Progenitor cell of endocrine pancreas (in vitro differentiated cells): Measurements from ENCODE around the gene CLIP4. TPM values are rescaled to one million over a fixed set of nuclear protein-coding genes. Genes with fewer than 3 reads are reported as not detected.

Experiments used
- DNase-seq: peaks from one replicate; pipeline ENCODE4 v3.0.0; 2021; ENCODE audit warnings: low spot score; ENCODE audit not compliant: unreplicated experiment
- H3K27ac Mint-ChIP-seq: 2 replicates; pipeline ENCODE4 v1.8.0; 2021; ENCODE audit warnings: mild to moderate bottlenecking, moderate library complexity, mixed read lengths
- H3K27me3 Mint-ChIP-seq: 2 replicates; pipeline ENCODE4 v1.8.0; 2021; ENCODE audit warnings: mixed read lengths
- H3K36me3 Mint-ChIP-seq: 2 replicates; pipeline ENCODE4 v1.8.0; 2022; ENCODE audit warnings: mixed read lengths; ENCODE audit not compliant: insufficient read depth
- H3K4me1 Mint-ChIP-seq: 2 replicates; pipeline ENCODE4 v1.8.0; 2021; ENCODE audit warnings: low read depth, mixed read lengths
- H3K4me3 Mint-ChIP-seq: 2 replicates; pipeline ENCODE4 v1.8.0; 2021; ENCODE audit warnings: low read depth, mild to moderate bottlenecking, moderate library complexity, mixed read lengths
- H3K9me3 Mint-ChIP-seq: 2 replicates; pipeline ENCODE4 v1.8.0; 2021; ENCODE audit warnings: low read depth, mixed read lengths
- long read RNA-seq: library from polyadenylated mRNA; unstranded; transcript quantifications from one replicate; pipeline ENCODE4 v2.0.0, GENCODE V29; 2020
- total RNA-seq: library from RNA; stranded (reverse); gene quantifications from 2 replicates; pipeline ENCODE4 v1.2.1, GENCODE V29; 2021
- TF ChIP-seq, protein P1 (sequence below): fragments of 200-600 bp; sonication (generic); IDR thresholded peaks from one replicate; pipeline ENCODE4 v1.5.0; 2021; ENCODE audit warnings: antibody characterized with exemption, mild to moderate bottlenecking; ENCODE audit not compliant: unreplicated experiment

Gene CLIP4, protein sequence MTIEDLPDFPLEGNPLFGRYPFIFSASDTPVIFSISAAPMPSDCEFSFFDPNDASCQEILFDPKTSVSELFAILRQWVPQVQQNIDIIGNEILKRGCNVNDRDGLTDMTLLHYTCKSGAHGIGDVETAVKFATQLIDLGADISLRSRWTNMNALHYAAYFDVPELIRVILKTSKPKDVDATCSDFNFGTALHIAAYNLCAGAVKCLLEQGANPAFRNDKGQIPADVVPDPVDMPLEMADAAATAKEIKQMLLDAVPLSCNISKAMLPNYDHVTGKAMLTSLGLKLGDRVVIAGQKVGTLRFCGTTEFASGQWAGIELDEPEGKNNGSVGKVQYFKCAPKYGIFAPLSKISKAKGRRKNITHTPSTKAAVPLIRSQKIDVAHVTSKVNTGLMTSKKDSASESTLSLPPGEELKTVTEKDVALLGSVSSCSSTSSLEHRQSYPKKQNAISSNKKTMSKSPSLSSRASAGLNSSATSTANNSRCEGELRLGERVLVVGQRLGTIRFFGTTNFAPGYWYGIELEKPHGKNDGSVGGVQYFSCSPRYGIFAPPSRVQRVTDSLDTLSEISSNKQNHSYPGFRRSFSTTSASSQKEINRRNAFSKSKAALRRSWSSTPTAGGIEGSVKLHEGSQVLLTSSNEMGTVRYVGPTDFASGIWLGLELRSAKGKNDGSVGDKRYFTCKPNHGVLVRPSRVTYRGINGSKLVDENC
- total RNA-seq: 13.7 and 16.0 TPM in 2 replicates
- long read RNA-seq, partial matches to known transcripts: 4 of 10 reads
- long read RNA-seq, other reads (novel, unspliced or antisense): 5 of 10 reads

DNA sequence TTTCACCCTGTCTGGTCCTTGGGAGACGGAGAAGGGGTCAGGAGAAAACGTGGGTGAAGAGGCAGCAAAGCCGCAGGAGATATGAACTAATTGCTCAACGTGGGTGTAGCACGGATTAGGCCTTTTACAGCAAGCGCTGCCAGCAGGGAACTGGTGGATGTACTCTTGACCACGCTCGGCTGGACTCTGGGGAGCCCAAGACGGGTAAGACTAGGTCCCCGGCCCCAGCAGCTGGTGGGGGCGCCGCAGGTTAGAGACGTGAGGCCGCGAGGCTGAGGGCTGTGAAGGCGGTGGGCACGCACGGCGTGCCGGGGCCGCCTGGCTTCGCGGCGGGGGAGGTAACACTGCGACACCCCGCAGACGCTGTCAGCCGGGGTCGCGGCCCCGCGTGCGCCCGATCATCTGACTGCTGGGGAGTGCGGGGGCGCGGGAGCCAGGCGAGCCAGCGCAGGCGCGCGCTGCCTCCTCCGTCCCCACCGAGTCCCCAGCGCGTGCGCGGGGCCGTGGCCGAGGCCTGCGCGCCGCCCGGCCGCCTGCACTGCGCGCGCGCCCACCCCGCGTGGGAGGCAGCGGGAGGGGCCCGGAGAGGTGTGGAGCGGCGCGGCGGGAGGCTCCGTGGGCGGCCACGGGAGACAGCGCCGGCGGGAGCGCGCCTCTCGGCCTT is at the start of gene CLIP4:
Gene CLIP4 (plus strand): TSS at position 470 of the 664 bp plus-strand sequence. CDS start 5,974 bp downstream, outside the sequence.
- Mint-ChIP-seq H3K36me3 (no peaks in the 10 kb centered on the region), H3K27me3 (peaks cover 30% of the 10 kb centered on the region), H3K9me3 (no peaks in the 10 kb centered on the region), H3K4me1 (peaks cover 5% of the 10 kb centered on the region), H3K4me3 (peak within 1 kb of the TSS; percentile 86), H3K27ac (peak within 1 kb of the TSS; percentile 84)
- DNase-seq: peak; percentile 44
- TF ChIP-seq, protein P1, sequence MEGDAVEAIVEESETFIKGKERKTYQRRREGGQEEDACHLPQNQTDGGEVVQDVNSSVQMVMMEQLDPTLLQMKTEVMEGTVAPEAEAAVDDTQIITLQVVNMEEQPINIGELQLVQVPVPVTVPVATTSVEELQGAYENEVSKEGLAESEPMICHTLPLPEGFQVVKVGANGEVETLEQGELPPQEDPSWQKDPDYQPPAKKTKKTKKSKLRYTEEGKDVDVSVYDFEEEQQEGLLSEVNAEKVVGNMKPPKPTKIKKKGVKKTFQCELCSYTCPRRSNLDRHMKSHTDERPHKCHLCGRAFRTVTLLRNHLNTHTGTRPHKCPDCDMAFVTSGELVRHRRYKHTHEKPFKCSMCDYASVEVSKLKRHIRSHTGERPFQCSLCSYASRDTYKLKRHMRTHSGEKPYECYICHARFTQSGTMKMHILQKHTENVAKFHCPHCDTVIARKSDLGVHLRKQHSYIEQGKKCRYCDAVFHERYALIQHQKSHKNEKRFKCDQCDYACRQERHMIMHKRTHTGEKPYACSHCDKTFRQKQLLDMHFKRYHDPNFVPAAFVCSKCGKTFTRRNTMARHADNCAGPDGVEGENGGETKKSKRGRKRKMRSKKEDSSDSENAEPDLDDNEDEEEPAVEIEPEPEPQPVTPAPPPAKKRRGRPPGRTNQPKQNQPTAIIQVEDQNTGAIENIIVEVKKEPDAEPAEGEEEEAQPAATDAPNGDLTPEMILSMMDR: no peak

GRCh38 chr2:29066271-29066860 is 48.8 kb upstream of the CLIP4 start:
- DNase-seq: no peak
- no peaks in the 10 kb centered on the region for H3K9me3 Mint-ChIP-seq
- peaks cover 5% of the 10 kb centered on the region for H3K4me1 Mint-ChIP-seq
- H3K4me3 Mint-ChIP-seq: no peak overlapping the region
- H3K27me3 Mint-ChIP-seq: peaks cover 3% of the 10 kb centered on the region
- H3K27ac Mint-ChIP-seq: no peak overlapping the region
- TF ChIP-seq, protein P1: no peak
- H3K36me3 Mint-ChIP-seq: no peaks in the 10 kb centered on the region

DNA sequence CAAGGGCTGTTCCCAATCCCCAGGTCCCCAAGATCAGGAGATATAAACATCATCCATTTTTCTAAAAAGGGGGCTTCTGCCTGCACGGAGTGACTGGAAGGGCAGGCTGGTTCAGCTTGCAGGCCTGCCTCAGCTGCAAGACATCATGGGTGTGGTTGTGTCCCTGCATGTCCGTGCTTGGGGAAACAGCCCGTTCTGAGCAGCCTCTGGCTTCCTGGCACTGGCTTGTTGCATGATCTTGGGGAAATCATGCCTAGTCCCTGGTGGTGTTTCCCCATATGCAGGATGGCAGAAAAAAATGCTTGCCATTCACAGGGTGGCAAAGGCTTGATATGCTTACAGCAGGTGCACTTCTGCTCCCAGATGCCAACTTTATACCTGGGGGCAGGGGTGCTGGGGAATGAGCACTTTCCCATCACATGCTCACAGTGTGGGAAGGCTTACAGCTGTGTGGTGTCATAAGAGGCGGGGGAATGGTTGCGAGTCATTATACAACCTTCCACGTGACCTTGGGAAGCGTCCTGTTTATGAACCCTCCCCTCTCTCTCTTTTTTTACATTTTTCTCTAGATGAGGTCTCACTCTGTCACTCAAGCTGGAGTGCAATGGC is 48.1 kb upstream of the CLIP4 start:
- Mint-ChIP-seq H3K9me3 (no peaks in the 10 kb centered on the region), H3K4me1 (peaks cover 5% of the 10 kb centered on the region), H3K27ac (no peak overlapping the region), H3K27me3 (peaks cover 3% of the 10 kb centered on the region), H3K36me3 (no peaks in the 10 kb centered on the region), H3K4me3 (no peak overlapping the region)
- TF ChIP-seq, protein P1: no peak
- no peak for DNase-seq

- TF ChIP-seq, protein P1: no peak
- DNase-seq: no peak
- H3K4me1 Mint-ChIP-seq: peaks cover 5% of the 10 kb centered on the region
- no peak overlapping the region for H3K4me3 Mint-ChIP-seq
- H3K27me3 Mint-ChIP-seq: peaks cover 7% of the 10 kb centered on the region
- H3K36me3 Mint-ChIP-seq: no peaks in the 10 kb centered on the region
- H3K9me3 Mint-ChIP-seq: no peaks in the 10 kb centered on the region
- H3K27ac Mint-ChIP-seq: no peak overlapping the region
These were observed 46.7 kb upstream of the CLIP4 start for GRCh38 chr2:29068513-29068912.
